ENCODE results near the gene PEX12.

DNA sequence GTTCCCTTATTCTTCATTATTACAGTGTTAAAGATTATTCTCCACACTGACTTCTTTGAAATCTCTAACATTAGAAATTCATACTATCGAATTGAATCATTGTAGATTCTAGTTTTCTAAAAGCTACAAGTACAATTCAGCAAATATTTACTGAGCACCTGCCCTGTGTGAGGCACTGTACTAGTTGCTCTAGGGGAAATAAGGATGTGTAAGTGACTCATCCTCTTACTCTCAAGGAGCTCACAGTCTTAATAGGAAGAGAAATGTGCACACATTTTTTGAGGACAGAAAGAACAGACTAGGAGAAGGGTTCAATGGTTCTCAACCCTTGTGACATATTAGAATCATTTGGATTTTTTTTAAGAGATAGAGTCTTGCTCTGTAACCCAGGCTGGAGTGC lies 33.2 kb downstream of the PEX12 start:
- TF ChIP-seq, protein P1, sequence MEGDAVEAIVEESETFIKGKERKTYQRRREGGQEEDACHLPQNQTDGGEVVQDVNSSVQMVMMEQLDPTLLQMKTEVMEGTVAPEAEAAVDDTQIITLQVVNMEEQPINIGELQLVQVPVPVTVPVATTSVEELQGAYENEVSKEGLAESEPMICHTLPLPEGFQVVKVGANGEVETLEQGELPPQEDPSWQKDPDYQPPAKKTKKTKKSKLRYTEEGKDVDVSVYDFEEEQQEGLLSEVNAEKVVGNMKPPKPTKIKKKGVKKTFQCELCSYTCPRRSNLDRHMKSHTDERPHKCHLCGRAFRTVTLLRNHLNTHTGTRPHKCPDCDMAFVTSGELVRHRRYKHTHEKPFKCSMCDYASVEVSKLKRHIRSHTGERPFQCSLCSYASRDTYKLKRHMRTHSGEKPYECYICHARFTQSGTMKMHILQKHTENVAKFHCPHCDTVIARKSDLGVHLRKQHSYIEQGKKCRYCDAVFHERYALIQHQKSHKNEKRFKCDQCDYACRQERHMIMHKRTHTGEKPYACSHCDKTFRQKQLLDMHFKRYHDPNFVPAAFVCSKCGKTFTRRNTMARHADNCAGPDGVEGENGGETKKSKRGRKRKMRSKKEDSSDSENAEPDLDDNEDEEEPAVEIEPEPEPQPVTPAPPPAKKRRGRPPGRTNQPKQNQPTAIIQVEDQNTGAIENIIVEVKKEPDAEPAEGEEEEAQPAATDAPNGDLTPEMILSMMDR (conservative IDR thresholded peaks at IDR 0.05; ENCODE audit: low read depth, low read length): no peak
- TF ChIP-seq EZH2phosphoT487 (IDR thresholded peaks at IDR 0.05; ENCODE audit: borderline replicate concordance, low read length): no peak
